ENCODE data around the gene GMDS.

GMDS gene

GRCh38 chr6:1906014-1906413 lies 339.4 kb downstream of the GMDS start:
- no peak overlapping the region for H3K4me3 ChIP-seq (ENCODE audit: low read length)
- no peak for TF ChIP-seq CTCF (IDR thresholded peaks at IDR 0.05; ENCODE audit: insufficient read depth, low read depth, low read length, missing control alignments)
- no peak for DNase-seq (ENCODE audit: low read depth)

- no peak for TF ChIP-seq CTCF (IDR thresholded peaks at IDR 0.05; ENCODE audit: insufficient read depth, low read depth, low read length, missing control alignments)
- DNase-seq (ENCODE audit: low read depth), result no peak
- no peak overlapping the region for H3K4me3 ChIP-seq (ENCODE audit: low read length)
Measured at GRCh38 chr6:1904898-1905297, 340.5 kb downstream of the GMDS start.

GRCh38 chr6:1904466-1904799 lies 341.0 kb downstream of the GMDS start:
- no peak for TF ChIP-seq CTCF (IDR thresholded peaks at IDR 0.05; ENCODE audit: insufficient read depth, low read depth, low read length, missing control alignments)
- DNase-seq (ENCODE audit: low read depth), result no peak
- H3K4me3 ChIP-seq (ENCODE audit: low read length), result no peak overlapping the region

DNA sequence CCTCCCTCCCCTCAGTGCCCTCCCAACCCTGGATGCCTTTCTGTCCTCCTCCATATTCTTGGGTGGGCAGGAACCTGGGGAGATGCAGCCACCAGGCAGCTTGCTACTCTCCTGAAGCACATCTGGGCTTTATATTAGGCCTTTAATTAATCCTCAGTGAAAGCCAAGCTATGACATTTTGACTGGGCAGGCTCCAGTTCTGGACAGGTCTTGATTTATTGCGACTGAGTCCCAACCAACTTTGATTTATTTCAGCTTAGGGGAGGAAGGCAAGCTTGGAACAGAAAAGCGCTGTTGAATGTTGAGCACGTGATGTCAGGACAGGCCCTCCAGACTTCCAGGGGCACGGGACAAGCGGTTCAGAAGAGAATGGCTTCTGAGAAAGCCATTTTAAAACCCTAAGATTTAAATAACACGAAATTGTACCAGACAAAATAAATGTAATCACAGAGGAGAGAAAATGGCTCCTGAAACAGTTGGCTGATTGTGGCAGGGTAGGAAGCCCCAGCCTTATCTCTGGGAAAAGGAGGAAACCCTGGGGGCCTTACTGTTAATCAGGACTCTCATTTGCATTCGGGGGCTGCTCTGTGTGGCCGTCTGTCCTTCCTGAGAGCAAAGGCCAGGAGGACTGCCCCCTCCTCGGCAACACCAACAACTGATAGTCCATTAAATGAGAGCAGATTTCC lies 341.5 kb downstream of the GMDS start:
- no peak for TF ChIP-seq CTCF (IDR thresholded peaks at IDR 0.05; ENCODE audit: insufficient read depth, low read depth, low read length, missing control alignments)
- no peak for DNase-seq (ENCODE audit: low read depth)
- H3K4me3 ChIP-seq (ENCODE audit: low read length), result no peak overlapping the region

- peak; percentile 59 for DNase-seq (ENCODE audit: low read depth)
- TF ChIP-seq CTCF (IDR thresholded peaks at IDR 0.05; ENCODE audit: insufficient read depth, low read depth, low read length, missing control alignments), result no peak
- no peak overlapping the region for H3K4me3 ChIP-seq (ENCODE audit: low read length)
Measured at GRCh38 chr6:1901556-1901955, 343.8 kb downstream of the GMDS start.

- DNase-seq (ENCODE audit: low read depth), result peak; percentile 53
- no peak overlapping the region for H3K4me3 ChIP-seq (ENCODE audit: low read length)
Measured at GRCh38 chr6:1896897-1897296, 348.5 kb downstream of the GMDS start.

More at GRCh38 chr6:1896897-1897296, 348.5 kb downstream of the GMDS start:
- no peak for TF ChIP-seq CTCF (IDR thresholded peaks at IDR 0.05; ENCODE audit: insufficient read depth, low read depth, low read length, missing control alignments)

Measured in epithelial cell of esophagus (primary cell).